Fibroblast of skin of left quadriceps (primary cell): ENCODE data around the gene NTM.
A peak's percentile ranks its signal among the peaks of the same experiment; 100 is the strongest.

Experiments
- DNase-seq, 2 experiments: peaks; one replicate each; pipeline ENCODE4 v3.0.0-alpha.2; 2013; ENCODE audit warnings: low read depth in 2 of 2

The NTM gene

GRCh38 chr11:131601586-131601985, 231.2 kb downstream of the NTM start:
- no peak for DNase-seq

GRCh38 chr11:131602431-131602830, 232.0 kb downstream of the NTM start:
- DNase-seq: no peak

- DNase-seq: no peak
Measured at GRCh38 chr11:131606811-131607335, 236.5 kb downstream of the NTM start.

GRCh38 chr11:131609337-131609736, 238.9 kb downstream of the NTM start:
- DNase-seq: peak; percentile 90

GRCh38 chr11:131609921-131610320, 239.5 kb downstream of the NTM start:
- DNase-seq: no peak

- DNase-seq: no peak
Measured at GRCh38 chr11:131611322-131611721, 240.9 kb downstream of the NTM start.

- DNase-seq: no peak
Measured at GRCh38 chr11:131612533-131612932, 242.1 kb downstream of the NTM start.

- DNase-seq: no peak
Measured at GRCh38 chr11:131614631-131615030, 244.2 kb downstream of the NTM start.

- DNase-seq: no peak
Measured at GRCh38 chr11:131615611-131616010, 245.2 kb downstream of the NTM start.

- DNase-seq: no peak
Measured at GRCh38 chr11:131616481-131617140, 246.2 kb downstream of the NTM start.

GRCh38 chr11:131618201-131618600, 247.8 kb downstream of the NTM start:
- no peak for DNase-seq

GRCh38 chr11:131622193-131622592, 251.8 kb downstream of the NTM start:
- no peak for DNase-seq

GRCh38 chr11:131624531-131624930, 254.1 kb downstream of the NTM start:
- DNase-seq: no peak

GRCh38 chr11:131626788-131627187, 256.4 kb downstream of the NTM start:
- no peak for DNase-seq

- DNase-seq: no peak
Measured at GRCh38 chr11:131628739-131629138, 258.3 kb downstream of the NTM start.

GRCh38 chr11:131629925-131630540, 259.6 kb downstream of the NTM start:
- DNase-seq: no peak

GRCh38 chr11:131632971-131633370, 262.6 kb downstream of the NTM start:
- DNase-seq: no peak

GRCh38 chr11:131633921-131634715, 263.7 kb downstream of the NTM start:
- no peak for DNase-seq

- DNase-seq: peak in 1 of 2 experiments; percentile 32
Measured at GRCh38 chr11:131637469-131638175, 267.2 kb downstream of the NTM start.

GRCh38 chr11:131638889-131639288, 268.5 kb downstream of the NTM start:
- no peak for DNase-seq

GRCh38 chr11:131640320-131640719, 269.9 kb downstream of the NTM start:
- DNase-seq: no peak
